GM06990 (cell line): ENCODE measurements around the gene RIPOR2.
"Not testable (repeated sequence)": the region's sequence is repeated elsewhere in the genome, so short reads cannot be mapped to it uniquely, and the experiment has no call there.

Experiments
- DNase-seq: peaks from one replicate; pipeline ENCODE4 v3.0.0-alpha.2; 2011; ENCODE audit not compliant: insufficient read length; ENCODE audit errors: extremely low read depth
- H3K27me3 ChIP-seq: replicated peaks from 2 replicates; pipeline ENCODE4 v1.6.0; 2011; ENCODE audit warnings: low read length; ENCODE audit not compliant: control insufficient read depth, insufficient read depth
- H3K36me3 ChIP-seq: 2 replicates; pipeline ENCODE4 v1.5.1; 2011; ENCODE audit warnings: low read length; ENCODE audit not compliant: control insufficient read depth, insufficient read depth
- H3K4me3 ChIP-seq: replicated peaks from 2 replicates; pipeline ENCODE4 v1.5.1; 2011; ENCODE audit warnings: low read depth, mild to moderate bottlenecking, control low read depth, low read length
- CTCF ChIP-seq: IDR thresholded peaks from 2 replicates; pipeline ENCODE4 v1.5.1; 2011; ENCODE audit warnings: low read length, control low read depth, mild to moderate bottlenecking, inconsistent platforms; ENCODE audit not compliant: insufficient read depth, poor library complexity, severe bottlenecking

RIPOR2 gene

GRCh38 chr6:24768361-24768760, 167.4 kb downstream of the RIPOR2 start:
- no peak for DNase-seq
- no peaks in the 10 kb centered on the region for H3K36me3 ChIP-seq
- H3K4me3 ChIP-seq, result no peak overlapping the region
- H3K27me3 ChIP-seq, result no peaks in the 10 kb centered on the region
- TF ChIP-seq CTCF, result no peak

GRCh38 chr6:24766680-24767462, 168.9 kb downstream of the RIPOR2 start:
- no peaks in the 10 kb centered on the region for H3K36me3 ChIP-seq
- H3K27me3 ChIP-seq, result no peaks in the 10 kb centered on the region
- peak; percentile 42 for TF ChIP-seq CTCF
- DNase-seq, result no peak
- H3K4me3 ChIP-seq, result no peak overlapping the region

GRCh38 chr6:24765968-24766367, 169.8 kb downstream of the RIPOR2 start:
- DNase-seq, H3K4me3 ChIP-seq, H3K36me3 ChIP-seq, H3K27me3 ChIP-seq: not testable (repeated sequence)

- H3K36me3 ChIP-seq, H3K27me3 ChIP-seq, H3K4me3 ChIP-seq, DNase-seq: not testable (repeated sequence)
These were observed 170.6 kb downstream of the RIPOR2 start for GRCh38 chr6:24764833-24765828.

GRCh38 chr6:24763578-24763977, 172.2 kb downstream of the RIPOR2 start:
- Histone ChIP-seq H3K27me3 (no peaks in the 10 kb centered on the region), H3K4me3 (no peak overlapping the region), H3K36me3 (no peaks in the 10 kb centered on the region)
- no peak for DNase-seq
- TF ChIP-seq CTCF, result no peak

GRCh38 chr6:24761851-24762250, 173.9 kb downstream of the RIPOR2 start:
- no peak overlapping the region for H3K4me3 ChIP-seq
- H3K27me3 ChIP-seq, result no peaks in the 10 kb centered on the region
- no peak for DNase-seq
- TF ChIP-seq CTCF, result no peak
- no peaks in the 10 kb centered on the region for H3K36me3 ChIP-seq
